NCI-H345 (cell line): ENCODE data around the gene CFAP74.

Experiments used
- DNase-seq: peaks from one replicate; lab custom pipeline; 2025; lab: John Stamatoyannopoulos, UW

The CFAP74 gene, protein sequence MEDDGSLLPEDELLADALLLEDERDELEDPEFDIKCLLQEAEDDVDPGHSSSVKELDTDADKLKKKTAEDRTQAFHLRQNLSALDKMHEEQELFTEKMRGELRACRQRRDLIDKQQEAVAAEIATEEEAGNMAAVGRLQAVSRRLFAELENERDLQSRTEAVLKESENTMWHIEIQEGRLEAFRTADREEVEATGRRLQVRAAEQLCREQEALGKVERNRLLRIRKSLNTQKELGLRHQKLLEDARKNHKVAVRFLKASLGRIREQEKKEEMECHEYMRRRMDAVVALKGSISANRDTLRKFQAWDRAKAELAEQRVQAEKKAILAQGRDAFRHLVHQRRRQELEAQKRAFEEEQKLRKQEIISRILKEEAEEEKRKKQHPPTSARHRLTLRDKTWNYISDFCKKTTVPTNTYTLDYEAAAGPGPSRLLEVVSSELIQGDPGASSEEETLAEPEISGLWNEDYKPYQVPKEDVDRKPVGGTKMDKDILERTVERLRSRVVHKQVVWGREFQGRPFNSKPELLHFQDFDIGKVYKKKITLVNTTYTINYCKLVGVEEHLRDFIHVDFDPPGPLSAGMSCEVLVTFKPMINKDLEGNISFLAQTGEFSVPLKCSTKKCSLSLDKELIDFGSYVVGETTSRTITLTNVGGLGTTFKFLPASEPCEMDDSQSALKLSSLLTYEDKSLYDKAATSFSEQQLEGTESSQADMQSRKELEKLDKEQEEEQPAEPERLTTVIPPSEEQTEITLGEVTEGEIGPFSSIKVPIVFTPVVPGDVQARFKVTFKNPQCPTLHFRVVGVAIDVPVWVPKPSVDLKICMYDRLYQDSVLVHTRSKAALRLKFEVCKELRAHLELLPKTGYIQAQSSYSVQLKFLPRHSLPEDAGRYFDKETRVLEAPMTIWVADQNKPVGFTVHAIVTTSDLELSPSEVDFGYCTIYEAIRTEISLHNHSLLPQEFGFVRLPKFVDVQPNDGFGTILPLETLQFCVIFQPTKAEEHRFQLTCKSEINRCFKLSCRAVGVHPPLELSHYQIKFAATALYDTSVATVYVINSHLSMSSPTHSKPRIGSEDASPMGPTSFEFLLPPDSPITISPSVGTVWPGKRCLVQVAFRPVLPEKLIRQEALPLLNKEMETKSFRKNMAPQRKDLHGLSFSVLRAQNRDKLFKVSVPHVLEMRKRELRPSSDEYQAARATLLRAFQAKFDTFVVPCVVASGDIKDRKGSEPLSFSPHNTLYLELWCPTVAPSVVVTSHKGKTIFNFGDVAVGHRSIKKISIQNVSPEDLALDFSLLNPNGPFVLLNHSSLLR (N-terminal part only)

DNA sequence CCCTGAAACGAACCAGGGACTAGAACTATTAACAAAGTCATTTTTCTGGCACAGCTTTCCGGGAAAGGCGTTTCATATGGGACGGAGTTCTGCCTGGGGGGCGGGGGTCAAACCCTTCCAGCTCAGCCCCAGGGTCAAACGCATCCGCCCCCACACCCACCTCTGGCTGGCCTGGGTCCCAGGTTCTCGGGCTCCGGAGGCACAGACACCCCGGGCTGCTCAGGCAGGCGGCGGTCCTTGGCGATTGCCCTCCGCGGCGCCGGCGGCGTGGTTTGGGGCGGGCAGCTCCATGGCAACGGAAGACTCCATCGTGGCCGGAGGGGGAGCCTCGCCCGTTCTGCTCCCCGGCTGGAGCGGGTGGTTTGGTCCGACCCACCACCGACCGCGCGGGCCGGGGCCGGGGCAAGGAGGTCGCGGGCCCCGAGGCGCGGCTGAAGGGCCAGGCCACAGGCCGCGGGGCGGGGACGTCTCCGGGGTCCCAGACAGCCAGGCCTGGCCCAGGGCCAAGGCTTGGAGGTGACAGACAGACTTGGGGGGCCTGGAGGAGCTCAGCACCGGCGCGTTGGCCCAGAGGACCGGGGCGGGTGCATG, at the start of gene CFAP74:
CFAP74 (minus strand) TSS at position 246 of the 591 bp plus-strand sequence. CDS start 12,830 bp downstream, outside the sequence.
- peak; percentile 11 for DNase-seq

DNA sequence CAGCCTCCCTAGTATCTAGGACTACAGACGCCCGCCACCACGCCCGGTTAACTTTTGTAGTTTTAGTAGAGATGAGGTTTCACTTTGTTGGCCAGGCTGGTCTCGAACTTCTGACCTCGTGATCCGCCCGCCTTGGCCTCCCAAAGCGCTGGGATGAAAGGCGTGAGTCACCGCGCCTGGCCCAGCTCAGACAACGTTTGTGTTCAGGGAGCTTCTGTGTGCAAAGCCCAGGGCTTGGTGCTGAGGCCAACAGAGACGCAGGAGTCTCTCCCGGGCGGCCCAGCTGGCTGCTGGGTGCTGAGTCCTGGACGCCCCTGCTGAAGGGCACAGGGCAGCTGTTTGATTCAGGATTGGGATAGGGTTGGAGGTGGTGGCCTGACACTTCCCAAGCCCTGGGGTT, 49.6 kb upstream of the CFAP74 start:
- no peak for DNase-seq

DNA sequence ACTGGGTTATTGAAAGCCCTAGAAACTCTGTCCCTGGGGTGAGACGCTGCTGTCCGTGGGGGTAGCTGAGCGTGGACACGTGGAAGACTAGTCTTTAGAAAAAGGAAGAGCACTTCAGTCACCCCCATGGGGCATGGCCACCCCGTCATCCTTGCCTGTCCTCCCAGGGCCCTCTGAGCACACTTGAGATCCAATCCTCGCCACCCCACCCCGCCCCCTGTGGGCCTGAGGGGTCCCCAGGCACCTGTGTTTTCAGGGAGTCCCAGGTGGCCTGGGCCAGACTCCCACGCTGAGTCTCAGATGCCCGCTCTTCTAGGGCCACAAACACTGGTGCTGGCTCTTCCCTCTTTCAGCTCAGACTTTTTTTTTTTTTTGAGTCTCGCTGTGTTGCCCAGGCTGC, 49.2 kb upstream of the CFAP74 start:
- no peak for DNase-seq

DNA sequence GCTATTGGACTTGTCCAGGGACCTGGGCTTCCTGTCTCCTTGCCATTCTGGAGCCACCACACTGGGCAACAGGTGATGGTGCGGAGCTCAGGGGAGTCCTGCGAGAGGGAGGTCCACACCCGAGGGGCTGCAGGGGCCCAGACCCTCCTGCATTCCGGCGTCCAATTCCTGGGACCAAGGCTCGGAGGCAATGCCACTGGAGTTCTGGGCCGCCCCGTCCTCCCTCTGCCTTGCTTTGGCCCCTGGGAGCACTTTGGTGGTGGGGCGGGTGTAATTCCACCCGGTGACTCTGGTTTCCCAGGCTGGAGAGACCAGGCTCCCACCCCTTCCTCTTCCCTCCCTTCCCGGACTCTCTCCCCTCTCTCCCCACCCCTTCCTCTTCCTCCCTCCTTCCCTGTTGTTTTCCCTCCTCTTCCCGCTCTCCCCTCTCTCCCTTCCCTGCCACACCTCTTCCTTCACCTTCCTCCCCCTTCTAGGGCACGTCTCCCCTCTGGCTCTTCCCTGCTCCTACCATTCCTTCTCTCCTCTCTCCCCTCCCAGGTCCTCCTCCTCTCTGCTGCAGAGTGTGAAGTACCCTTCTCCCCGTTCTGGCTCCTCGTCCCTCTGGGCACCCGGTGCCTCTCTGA, 48.6 kb upstream of the CFAP74 start:
- DNase-seq = no peak

DNA sequence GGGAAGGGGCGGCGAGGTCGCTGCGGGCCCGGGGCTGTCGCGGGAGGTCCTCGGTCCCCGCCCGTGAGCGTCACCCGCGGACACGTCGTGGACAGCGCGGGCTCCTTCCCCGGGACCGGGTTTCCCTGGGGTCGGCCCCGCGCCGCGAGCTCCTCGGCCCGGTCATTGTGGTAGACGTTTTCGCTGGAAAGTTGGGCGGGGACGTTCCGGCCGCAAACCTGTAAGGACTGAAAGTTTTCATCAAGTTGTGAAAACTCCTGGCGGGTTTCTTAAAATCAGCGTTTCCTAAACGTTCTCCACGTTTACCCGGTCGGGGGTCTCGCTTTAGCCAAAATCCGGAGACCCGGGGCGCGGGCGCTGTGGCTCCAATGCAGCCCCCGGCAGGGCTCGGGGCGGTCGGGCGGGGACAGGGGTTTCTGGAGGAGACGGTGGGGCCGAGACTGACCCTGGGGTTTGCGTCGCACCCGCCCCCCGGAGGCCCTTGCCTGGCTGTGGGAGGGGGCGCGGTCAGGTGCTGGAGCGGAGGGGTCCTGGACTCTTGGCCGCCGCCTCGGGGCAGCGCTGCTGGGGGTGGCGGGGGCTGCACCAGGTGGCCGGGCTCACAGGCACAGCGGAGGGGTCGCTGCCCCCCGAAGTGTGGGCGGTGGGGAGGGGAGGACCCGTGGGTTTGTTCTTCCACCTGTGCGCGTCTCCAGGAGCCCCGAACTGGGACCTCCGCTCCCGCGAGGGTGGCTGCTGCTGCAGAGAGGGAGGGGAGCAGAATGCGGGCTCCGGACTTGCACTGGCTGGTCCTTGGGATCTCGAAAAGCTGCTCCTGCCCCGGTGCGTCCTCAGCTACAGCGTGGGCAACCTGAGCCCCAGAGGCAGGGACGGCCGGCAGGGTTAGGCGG, 47.5 kb upstream of the CFAP74 start:
- no peak for DNase-seq

DNA sequence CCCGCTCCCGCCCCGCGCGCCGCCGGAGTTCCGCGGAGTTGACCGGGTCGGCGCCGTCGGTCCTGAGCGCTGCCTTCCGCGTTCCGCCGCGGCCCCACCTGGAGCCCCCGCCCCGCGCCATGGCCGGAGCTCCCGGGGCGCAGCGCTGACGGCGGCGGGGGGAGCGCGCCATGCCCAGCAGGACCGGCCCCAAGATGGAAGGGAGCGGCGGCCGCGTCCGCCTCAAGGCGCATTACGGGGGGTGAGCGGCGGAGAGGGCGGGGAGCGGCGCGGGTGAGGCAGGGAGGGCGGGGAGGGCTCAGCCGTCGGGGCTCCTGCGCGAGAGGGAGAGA, 46.8 kb upstream of the CFAP74 start:
- no peak for DNase-seq

DNA sequence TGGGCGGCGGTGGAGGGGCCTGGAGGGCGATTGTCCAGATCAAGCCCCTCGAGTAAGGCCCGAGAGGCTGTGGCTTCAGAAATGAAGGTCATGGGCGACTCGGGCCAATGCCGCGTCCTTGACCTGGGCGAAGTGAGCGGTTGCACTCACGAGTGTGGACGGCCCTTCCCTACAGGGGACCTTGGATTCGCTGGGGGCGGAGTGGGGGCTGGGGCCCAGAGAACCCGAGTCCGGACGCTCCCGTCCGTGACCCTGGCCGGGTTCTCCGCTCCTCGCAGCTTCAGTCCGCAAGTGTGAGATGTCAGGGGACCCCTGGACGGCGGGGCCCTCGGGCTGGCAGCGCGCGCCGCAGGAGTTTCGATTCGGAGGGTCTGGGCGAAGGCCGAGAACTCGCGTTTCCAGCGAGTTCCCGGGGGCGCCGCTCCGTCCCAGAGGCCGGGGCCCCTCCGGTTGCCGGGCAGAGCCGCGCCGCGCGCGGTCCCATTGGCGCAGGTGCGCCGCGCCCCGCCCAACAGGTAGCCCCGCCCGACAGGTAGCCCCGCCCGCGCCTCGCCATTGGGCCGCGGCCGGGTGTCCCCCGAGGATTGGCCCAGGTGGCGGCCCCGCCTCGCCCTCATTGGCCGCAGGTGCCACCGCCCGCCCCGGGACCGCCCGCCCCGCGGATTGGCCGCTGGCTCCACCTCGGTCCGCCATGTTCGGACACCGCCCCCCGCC, 46.3 kb upstream of the CFAP74 start, which contains the start of gene PRKCZ:
PRKCZ (plus strand) TSS at position 694 of the 714 bp plus-strand sequence. CDS start 220 bp downstream, outside the sequence.
- peak; percentile 96 for DNase-seq

DNA sequence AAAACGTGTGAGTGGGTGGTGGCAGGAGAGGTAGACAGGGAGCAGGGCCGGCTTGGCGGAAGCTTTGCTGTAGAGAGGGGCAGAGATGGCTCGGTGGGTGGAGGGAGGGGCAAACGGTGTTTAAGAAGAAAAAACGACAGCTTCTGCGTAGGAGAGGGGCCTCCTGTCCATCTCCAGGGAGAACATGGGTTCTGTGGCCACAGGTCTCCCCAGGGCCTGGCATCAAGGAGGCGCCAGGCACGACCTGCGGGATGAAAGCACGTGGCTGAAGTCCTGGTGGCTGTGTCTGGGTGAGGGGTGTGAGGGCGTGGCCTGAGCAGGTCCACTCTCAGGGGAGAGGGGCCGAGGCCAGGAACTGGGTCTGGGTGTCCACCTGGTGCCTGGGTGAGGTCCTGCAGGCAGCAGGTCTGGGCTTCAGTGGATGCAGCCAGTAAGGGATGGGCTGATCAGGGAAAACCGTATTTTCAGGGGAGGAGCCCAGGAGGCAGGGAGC, 45.7 kb upstream of the CFAP74 start:
- peak; percentile 49 for DNase-seq

DNA sequence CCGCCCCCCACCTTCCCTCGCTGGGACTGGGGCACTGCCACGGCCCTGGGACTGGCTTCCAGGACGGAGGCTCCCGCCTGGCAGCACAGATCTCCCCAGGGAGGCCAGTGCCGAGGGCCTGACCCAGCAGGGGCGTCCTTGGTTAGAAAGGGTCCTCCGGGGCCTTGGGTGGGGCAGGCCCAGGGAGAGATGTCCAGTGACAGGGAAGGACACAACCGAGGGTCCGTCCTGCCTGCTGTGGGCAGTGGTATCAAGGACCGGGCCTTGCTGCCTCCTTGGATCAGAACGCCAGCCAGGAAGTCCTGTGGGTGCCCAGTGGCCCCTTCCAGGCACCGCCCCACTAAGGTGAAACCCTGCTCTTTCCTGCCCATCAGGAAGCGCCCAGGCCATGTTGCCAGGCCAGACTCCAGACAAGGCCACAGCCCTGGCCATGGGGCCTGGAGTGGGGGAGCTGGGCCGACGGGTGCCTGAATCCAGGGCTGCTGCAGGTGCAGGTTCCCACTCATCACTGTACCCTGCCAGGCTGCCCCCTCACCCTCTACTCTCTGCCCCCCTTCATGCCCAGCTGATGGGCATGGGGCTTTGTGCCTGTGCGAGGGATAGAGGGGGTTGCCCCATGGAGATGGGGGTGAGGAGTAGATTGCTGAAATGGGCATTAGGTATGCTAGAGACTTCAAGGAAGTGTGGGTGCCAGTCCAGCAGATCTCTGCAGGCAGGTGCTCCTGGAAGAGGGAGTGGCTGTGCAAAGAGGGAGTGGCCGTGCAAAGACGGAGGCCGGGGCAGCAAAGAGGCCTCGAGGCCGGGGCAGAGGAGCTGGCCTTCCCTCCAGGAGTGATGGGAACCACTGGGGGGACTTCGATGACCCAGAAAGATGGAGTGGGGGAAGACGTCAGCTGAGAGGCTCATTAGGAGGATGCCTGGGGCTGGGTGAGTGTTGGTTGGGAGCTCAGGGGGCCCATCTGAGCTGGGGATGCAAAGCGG, 44.5 kb upstream of the CFAP74 start:
- DNase-seq = no peak

DNA sequence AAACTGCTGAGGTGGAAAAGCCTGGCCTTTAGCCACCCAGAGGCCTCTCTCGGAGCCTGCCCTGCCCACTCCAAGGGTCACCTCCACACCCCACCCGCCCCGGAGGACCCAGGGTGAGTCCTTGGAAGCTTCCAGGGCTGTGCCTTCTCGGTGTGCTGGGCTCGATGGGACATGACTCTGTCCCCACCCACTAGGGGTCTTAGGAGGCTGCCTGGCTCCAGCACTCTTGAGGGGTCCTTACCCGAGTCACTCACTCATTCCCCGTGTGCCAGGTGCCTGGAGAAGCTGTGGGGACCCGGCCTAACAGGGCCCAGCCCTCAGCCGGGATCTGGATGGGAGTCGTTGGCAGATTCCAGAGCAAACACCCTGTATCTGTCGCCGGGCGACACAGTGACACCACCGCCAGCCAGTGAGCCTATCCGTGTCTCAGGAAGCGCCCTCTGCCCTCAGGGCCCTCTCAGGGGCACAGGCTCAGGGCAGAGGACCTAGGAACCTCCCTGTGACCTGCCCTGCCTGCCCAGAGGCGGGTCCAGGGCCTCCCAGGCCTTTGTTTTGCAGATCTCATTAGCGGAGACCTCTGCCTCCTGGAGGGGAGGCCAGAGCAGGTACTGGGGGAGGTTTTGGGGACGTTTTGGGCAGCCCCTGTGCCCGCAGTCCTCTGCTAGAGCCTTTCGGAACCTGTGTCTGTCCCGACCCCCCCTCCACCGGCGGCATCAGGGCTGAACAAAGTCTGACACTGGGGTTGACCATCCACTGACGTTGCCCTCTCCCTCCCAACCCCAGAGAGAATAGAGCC, 43.6 kb upstream of the CFAP74 start:
- no peak for DNase-seq

DNA sequence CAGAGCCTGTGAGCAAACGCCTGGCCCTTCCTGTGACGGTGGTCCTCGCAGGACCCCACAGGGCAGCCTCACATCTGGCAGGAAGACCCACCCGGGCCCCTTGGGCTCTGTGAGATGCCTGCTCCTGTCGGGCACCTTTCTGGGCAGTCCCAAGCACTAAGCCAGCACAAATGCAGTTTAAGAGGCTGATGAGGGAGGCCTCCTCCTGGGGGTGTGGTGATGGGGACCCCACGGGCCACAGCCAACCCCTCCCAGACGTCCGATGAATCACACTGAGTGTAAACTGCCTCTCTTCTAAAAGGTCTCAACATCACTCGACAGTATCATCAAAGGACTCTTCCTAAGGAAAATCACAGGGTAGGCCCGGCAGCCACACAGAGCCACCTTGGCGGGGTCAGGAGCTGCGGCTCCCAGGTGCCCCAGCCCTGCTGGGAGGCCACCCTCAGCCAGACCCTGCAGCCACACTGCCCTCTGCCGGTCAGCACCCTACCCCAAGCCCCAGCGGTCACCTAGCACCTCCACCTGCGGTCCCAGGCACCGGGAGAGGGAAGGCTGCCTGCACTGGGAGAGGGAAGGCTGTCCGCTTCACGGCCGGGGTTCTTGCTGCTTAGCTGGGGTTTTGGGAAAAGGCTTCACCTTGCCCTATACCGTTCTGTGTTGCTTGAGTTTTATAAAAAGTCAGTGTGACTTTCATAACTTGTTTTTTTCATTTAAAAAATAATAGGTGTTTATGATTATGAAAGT, 42.8 kb upstream of the CFAP74 start:
- DNase-seq = peak; percentile 45

DNA sequence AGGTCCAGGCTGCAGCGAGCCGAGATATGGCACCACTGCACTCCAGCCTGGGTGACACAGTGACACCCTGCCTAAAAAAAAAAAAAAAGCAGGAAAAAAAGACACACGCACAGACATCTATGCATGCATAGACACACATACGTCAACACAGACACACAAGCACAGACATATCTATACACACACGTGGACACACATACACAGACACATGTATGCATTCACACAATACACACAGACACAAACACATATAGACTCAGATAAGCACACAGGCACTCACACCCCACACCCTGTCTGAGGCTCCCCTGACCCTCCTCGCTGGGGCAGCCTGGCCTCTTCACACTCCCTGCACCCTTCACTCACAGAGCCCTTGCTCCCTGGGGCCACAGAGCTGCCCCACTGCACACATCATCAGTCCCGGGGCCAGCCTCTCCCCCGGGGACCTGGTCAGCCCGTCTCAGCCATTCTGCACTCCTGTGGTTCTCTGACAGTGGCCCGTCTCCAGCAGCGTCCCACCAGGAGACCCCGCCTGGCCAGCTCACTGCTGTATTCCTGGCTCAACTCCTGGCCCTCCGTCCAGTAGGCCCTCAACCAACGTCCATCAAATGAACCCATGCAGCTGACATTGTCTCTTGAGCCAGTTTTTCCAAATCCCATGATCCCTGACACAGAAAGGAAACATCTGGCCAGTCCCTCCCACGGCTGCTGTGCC, 42.0 kb upstream of the CFAP74 start:
- no peak for DNase-seq

DNA sequence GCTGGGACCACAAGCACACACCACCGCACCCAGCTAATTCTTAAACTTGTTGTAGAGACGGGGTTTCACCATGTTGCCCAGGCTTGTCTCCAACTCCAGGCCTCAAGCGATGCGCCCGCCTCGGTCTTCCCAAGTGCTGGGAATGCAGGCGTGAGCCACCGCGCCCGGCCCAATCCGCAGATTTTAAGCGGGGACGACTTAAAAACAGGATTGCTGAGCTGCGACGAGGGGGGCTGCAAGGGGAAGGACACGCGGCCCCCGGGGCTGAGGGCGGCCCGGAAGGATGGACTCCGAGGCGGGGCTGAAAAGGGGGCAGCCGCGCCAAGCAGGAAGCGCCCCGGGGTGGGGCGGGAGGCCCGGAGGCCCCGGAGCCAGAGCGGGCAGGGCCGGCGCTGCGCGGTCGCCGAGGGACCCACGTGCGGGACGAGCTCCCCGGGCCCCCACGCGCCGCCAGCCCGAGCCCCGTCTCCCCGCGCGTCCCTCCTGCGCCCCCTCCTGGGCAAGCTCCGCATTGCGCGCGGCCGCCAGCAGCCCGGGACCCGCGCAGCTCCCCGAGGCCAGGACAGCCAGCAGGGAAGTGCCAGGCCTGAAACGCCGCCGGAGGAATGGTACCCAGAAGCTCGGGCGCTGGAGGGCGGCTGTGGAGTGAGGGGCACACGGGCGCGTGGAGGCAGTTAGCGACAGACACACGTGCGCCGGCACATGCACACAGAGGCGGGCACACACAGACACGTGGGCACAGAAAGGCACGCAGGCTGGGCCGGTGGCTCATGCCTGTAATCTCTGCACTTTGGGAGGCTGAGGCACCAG, 41.1 kb upstream of the CFAP74 start:
- peak; percentile 64 for DNase-seq

DNA sequence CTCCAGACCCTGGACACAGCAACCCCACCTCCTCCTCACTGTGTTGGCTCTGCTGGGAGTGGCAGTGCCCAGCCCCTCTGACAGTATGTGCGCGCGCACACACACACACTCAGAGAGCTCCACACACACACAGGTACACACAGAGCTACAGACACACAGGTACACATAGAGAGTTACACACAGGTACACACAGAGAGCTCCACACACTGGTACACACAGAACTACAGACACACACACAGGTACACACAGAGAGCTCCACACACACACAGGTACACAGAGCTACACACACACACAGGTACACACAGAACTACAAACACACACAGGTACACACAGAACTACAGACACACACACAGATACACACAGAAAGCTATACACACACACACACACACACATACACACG, 40.3 kb upstream of the CFAP74 start:
- DNase-seq = no peak
